GM23338 (cell line): Measurements from ENCODE around the gene PABPN1. TPM values are rescaled to one million over a fixed set of nuclear protein-coding genes. Genes with fewer than 3 reads are reported as not detected.

Experiments
- ATAC-seq: fragments of 200-7000 bp; cut with Tn5 transposase; 3 replicates; pipeline ENCODE4 v1.9.1; 2020
- DNase-seq: peaks from one replicate; pipeline ENCODE4 v3.0.0-alpha.2; 2015; ENCODE audit warnings: low spot score
- H2AFZ ChIP-seq: fragments of 200-600 bp; sonication (generic); 2 replicates; pipeline ENCODE4 v1.8.0; 2016; ENCODE audit warnings: antibody characterized with exemption, mild to moderate bottlenecking, moderate library complexity
- H3F3A ChIP-seq: fragments of 200-600 bp; sonication (generic); replicated peaks from 2 replicates; pipeline ENCODE4 v1.8.0; 2017; ENCODE audit warnings: antibody characterized with exemption, mixed run types, low read depth
- H3K27ac ChIP-seq: fragments of 200-600 bp; sonication (generic); 2 replicates; pipeline ENCODE4 v1.6.1; 2016; ENCODE audit warnings: low read depth
- H3K27me3 ChIP-seq: fragments of 200-600 bp; sonication (generic); 2 replicates; pipeline ENCODE4 v1.8.0; 2016; ENCODE audit warnings: mild to moderate bottlenecking, mixed run types, moderate library complexity; ENCODE audit not compliant: insufficient read depth
- H3K36me3 ChIP-seq: fragments of 200-600 bp; sonication (generic); 2 replicates; pipeline ENCODE4 v1.8.0; 2016; ENCODE audit warnings: mild to moderate bottlenecking; ENCODE audit not compliant: insufficient read depth
- H3K4me1 ChIP-seq: fragments of 200-600 bp; sonication (generic); 2 replicates; pipeline ENCODE4 v1.8.0; 2016; ENCODE audit warnings: mild to moderate bottlenecking, moderate library complexity; ENCODE audit not compliant: insufficient read depth
- H3K4me2 ChIP-seq: fragments of 200-600 bp; sonication (generic); 2 replicates; pipeline ENCODE4 v1.7.1; 2017; ENCODE audit warnings: mixed run types
- H3K4me3 ChIP-seq: fragments of 200-600 bp; sonication (generic); 2 replicates; pipeline ENCODE4 v1.6.1; 2016; ENCODE audit warnings: mixed run types
- H3K79me2 ChIP-seq: fragments of 200-600 bp; sonication (generic); replicated peaks from 2 replicates; pipeline ENCODE4 v1.8.0; 2017; ENCODE audit warnings: mild to moderate bottlenecking; ENCODE audit not compliant: insufficient read depth
- H3K9me2 ChIP-seq: fragments of 200-600 bp; sonication (generic); 2 replicates; pipeline ENCODE4 v1.8.0; 2017; ENCODE audit not compliant: insufficient read depth
- H4K20me1 ChIP-seq: fragments of 200-600 bp; sonication (generic); replicated peaks from 2 replicates; pipeline ENCODE4 v1.8.0; 2017; ENCODE audit warnings: mild to moderate bottlenecking; ENCODE audit not compliant: insufficient read depth
- H3K27ac Mint-ChIP-seq: 2 replicates; pipeline ENCODE4 v1.8.0; 2020; ENCODE audit warnings: inconsistent platforms, mild to moderate bottlenecking, moderate library complexity, mixed read lengths
- H3K27me3 Mint-ChIP-seq: 3 replicates; pipeline ENCODE4 v1.8.0; 2022; ENCODE audit warnings: low read depth, mild to moderate bottlenecking, moderate library complexity, mixed read lengths, inconsistent platforms; ENCODE audit not compliant: insufficient read depth, poor library complexity
- H3K36me3 Mint-ChIP-seq: 3 replicates; pipeline ENCODE4 v1.8.0; 2021; ENCODE audit warnings: low read depth, mild to moderate bottlenecking, inconsistent platforms, moderate library complexity, mixed read lengths
- H3K4me1 Mint-ChIP-seq: 3 replicates; pipeline ENCODE4 v1.8.0; 2020; ENCODE audit warnings: mild to moderate bottlenecking, inconsistent platforms, mixed read lengths
- H3K4me3 Mint-ChIP-seq: 3 replicates; pipeline ENCODE4 v1.8.0; 2021; ENCODE audit warnings: moderate library complexity, mild to moderate bottlenecking, inconsistent platforms, mixed read lengths
- H3K9me3 Mint-ChIP-seq: 3 replicates; pipeline ENCODE4 v1.8.0; 2020; ENCODE audit warnings: moderate library complexity, mild to moderate bottlenecking, inconsistent platforms, mixed read lengths
- EZH2 ChIP-seq: fragments of 200-600 bp; sonication (generic); IDR thresholded peaks from one replicate; pipeline ENCODE4 v1.8.0; 2017; ENCODE audit warnings: antibody characterized with exemption, mild to moderate bottlenecking, low read depth; ENCODE audit not compliant: unreplicated experiment
- JUNB ChIP-seq: IDR thresholded peaks from one replicate; pipeline ENCODE4 v1.6.1; 2016; ENCODE audit warnings: antibody characterized with exemption; ENCODE audit not compliant: unreplicated experiment
- polyA plus RNA-seq: library from polyadenylated mRNA; unstranded; fragments of >200 nt; fragmentation: Nextera tagmentation; extraction: Ambion mirVana; gene quantifications from 2 replicates; pipeline ENCODE4 v1.2.1, GENCODE V29; 2016
- total RNA-seq: library from RNA; depleted of rRNA; stranded (reverse); fragments of >200 nt; shearing (Covaris generic); gene quantifications from 2 replicates; pipeline ENCODE4 v1.2.3, GENCODE V29; 2014
- TF ChIP-seq, protein P1 (sequence below), 2 experiments: fragments of 200-600 bp in 1 of 2; sonication (generic) in 1 of 2; conservative IDR thresholded peaks; 2 replicates each; pipeline versions ENCODE4 v1.5.1 to v1.6.1; 2016 to 2017; ENCODE audit warnings: antibody characterized with exemption in 2 of 2, low read depth in 2 of 2, mild to moderate bottlenecking in 2 of 2, moderate library complexity in 1 of 2

The PABPN1 gene
- total and polyA plus RNA-seq, 2 experiments from 2014 or later = 116 to 342 TPM

DNA sequence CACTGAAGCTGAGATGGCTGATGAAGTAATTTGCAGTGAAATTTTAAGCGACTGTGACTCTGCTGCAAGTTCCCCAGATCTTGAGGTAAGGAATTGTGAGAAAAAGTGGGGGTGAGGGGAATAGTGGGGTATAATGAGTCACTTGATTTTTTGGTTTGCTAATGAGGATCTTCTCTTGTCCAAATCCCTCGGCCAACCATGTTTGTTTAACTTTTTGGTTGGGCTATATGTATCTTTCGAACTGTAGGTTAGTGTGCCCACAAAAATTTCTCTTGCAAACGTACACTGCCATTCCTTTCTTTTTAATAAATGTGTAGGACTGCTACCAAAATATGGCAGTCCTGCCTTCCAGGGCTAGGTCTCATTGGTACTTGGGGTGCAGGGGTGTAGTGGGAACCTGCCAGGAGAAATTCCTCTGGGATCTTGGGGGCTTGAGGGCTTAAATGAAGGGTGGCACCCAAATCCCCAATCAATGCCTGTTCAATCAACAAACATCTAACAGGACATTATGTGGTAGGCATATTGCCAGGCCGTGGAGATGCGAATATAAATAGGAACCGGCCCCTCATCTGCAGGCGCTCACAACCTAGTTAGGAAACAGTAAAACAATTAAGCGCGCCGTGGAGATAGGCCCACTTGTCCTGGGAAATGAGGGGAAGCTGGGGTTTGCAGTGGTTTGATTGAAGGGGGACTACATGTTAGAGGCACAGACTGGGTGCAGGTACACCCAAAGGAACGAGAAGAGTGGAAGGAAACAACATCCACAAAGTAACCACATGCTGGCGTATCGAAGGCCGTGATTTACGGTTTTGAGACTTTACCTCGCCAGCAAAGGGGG, 1.3 kb upstream of the PABPN1 start:
- ATAC-seq = no peak
- H3K79me2 ChIP-seq = peaks cover 21% of the 10 kb centered on the region
- Mint-ChIP-seq H3K4me1 (peaks cover 26% of the 10 kb centered on the region), H3K4me3 (peak overlapping the region; percentile 83), H3K36me3 (peaks cover 31% of the 10 kb centered on the region), H3K27me3 (peaks cover 11% of the 10 kb centered on the region), H3K9me3 (no peaks in the 10 kb centered on the region), H3K27ac (peak overlapping the region; percentile 99)
- peaks cover 25% of the 10 kb centered on the region for H3K36me3 ChIP-seq
- H3K4me2 ChIP-seq = peak overlapping the region; percentile 53
- H3K27me3 ChIP-seq = no peaks in the 10 kb centered on the region
- H4K20me1 ChIP-seq = 0 out of 2 replicates have a peak, but pooled peaks cover 9% of the 10 kb centered on the region
- H2AFZ ChIP-seq = no peak overlapping the region
- H3K4me1 ChIP-seq = peaks cover 10% of the 10 kb centered on the region
- H3F3A ChIP-seq = peaks cover 27% of the 10 kb centered on the region; the same call in 1 of the 2 replicates
- H3K9me2 ChIP-seq = peaks cover 7% of the 10 kb centered on the region; the same call in 1 of the 2 replicates
- no peak for TF ChIP-seq JUNB
- peak overlapping the region; percentile 92 for H3K27ac ChIP-seq
- DNase-seq = no peak
- peak overlapping the region; percentile 44 for H3K4me3 ChIP-seq

DNA sequence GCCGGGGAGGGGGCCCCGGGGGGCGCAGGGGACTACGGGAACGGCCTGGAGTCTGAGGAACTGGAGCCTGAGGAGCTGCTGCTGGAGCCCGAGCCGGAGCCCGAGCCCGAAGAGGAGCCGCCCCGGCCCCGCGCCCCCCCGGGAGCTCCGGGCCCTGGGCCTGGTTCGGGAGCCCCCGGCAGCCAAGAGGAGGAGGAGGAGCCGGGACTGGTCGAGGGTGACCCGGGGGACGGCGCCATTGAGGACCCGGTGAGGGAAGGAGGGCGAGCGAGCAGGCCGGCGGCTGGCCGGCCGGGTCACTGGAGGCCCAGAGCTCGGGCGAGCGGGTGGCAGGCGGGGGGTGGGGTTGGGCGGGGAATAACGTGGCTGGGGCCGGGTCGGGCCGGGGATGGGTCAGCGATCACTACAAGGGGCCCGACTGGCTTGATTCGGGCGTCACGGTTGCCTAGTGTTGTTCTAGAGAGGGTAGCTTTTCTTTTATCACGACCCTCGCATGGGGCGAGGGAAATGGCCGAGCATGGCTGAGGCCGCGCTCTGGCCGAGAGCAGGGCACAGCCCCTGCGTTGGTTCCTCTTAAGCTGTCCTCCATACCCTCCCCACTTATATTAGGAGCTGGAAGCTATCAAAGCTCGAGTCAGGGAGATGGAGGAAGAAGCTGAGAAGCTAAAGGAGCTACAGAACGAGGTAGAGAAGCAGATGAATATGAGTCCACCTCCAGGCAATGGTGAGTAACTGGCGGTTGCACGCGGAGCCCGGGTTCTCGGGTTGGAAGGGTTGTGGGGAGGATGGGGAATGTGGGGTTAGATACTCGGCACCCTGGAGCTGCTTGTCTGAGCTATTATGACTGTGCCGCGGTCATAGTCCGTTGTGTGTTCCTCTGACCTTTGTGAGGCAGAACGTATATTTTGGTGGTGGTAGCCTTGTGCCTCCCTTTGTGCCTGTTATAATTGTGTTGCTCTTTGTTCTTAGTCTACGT, 603 bp downstream of the PABPN1 start:
- TF ChIP-seq, protein P1, sequence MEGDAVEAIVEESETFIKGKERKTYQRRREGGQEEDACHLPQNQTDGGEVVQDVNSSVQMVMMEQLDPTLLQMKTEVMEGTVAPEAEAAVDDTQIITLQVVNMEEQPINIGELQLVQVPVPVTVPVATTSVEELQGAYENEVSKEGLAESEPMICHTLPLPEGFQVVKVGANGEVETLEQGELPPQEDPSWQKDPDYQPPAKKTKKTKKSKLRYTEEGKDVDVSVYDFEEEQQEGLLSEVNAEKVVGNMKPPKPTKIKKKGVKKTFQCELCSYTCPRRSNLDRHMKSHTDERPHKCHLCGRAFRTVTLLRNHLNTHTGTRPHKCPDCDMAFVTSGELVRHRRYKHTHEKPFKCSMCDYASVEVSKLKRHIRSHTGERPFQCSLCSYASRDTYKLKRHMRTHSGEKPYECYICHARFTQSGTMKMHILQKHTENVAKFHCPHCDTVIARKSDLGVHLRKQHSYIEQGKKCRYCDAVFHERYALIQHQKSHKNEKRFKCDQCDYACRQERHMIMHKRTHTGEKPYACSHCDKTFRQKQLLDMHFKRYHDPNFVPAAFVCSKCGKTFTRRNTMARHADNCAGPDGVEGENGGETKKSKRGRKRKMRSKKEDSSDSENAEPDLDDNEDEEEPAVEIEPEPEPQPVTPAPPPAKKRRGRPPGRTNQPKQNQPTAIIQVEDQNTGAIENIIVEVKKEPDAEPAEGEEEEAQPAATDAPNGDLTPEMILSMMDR (conservative IDR thresholded peaks at IDR 0.05; ENCODE audit: low read depth in 2 of 2) = no peak
- TF ChIP-seq EZH2 = no peak
- peaks cover 45% of the 10 kb centered on the region for H3K36me3 Mint-ChIP-seq

More for the DNA sequence above, 603 bp downstream of the PABPN1 start:
- peaks cover 36% of the 10 kb centered on the region for H3F3A ChIP-seq
- peaks cover 26% of the 10 kb centered on the region for H3K4me1 Mint-ChIP-seq
- H3K36me3 ChIP-seq = peaks cover 28% of the 10 kb centered on the region
- H3K4me1 ChIP-seq = peaks cover 10% of the 10 kb centered on the region
- peak overlapping the region; percentile 93 for H3K27ac ChIP-seq
- H3K9me3 Mint-ChIP-seq = no peaks in the 10 kb centered on the region
- H3K79me2 ChIP-seq = peaks cover 21% of the 10 kb centered on the region
- no peak overlapping the region for H2AFZ ChIP-seq
- H3K27ac Mint-ChIP-seq = peak overlapping the region; percentile 98
- H3K4me3 ChIP-seq = peak overlapping the region; percentile 99
- H3K27me3 ChIP-seq = no peaks in the 10 kb centered on the region
- DNase-seq = peak; percentile 58
- peaks cover 7% of the 10 kb centered on the region; the same call in 1 of the 2 replicates for H3K9me2 ChIP-seq
- ATAC-seq = peak; percentile 8
- peaks cover 9% of the 10 kb centered on the region; the same call in 1 of the 2 replicates for H4K20me1 ChIP-seq
- H3K4me2 ChIP-seq = peak overlapping the region; percentile 99
- peak overlapping the region; percentile 98 for H3K4me3 Mint-ChIP-seq
- H3K27me3 Mint-ChIP-seq = peaks cover 11% of the 10 kb centered on the region
